Epithelial cell of esophagus (primary cell): ENCODE results near the gene RIMS1.
A peak's percentile ranks its signal among the peaks of the same experiment; 100 is the strongest.

ENCODE experiments used
- DNase-seq: peaks from one replicate; pipeline ENCODE4 v3.0.0; 2010; ENCODE audit warnings: low read depth
- H3K4me3 ChIP-seq: 2 replicates; pipeline ENCODE4 v1.5.1; 2011; ENCODE audit warnings: mild to moderate bottlenecking, low read length, control low read depth
- CTCF ChIP-seq: IDR thresholded peaks from 2 replicates; pipeline ENCODE4 v1.5.1; 2011; ENCODE audit warnings: low read depth, mild to moderate bottlenecking, low read length, control low read depth, inconsistent platforms; ENCODE audit not compliant: insufficient read depth; ENCODE audit errors: missing control alignments

The RIMS1 gene

GRCh38 chr6:72022830-72023229, 136.5 kb downstream of the RIMS1 start:
- DNase-seq, result no peak
- no peak for TF ChIP-seq CTCF
- H3K4me3 ChIP-seq, result no peak overlapping the region

- peak; percentile 83 for DNase-seq
- no peak for TF ChIP-seq CTCF
- no peak overlapping the region for H3K4me3 ChIP-seq
Measured at GRCh38 chr6:72031471-72031870, 145.1 kb downstream of the RIMS1 start.

GRCh38 chr6:72032086-72032485, 145.7 kb downstream of the RIMS1 start:
- DNase-seq, result peak; percentile 87
- no peak overlapping the region for H3K4me3 ChIP-seq
- TF ChIP-seq CTCF, result no peak

GRCh38 chr6:72035486-72035885, 149.1 kb downstream of the RIMS1 start:
- no peak overlapping the region for H3K4me3 ChIP-seq
- peak; percentile 53 for DNase-seq
- TF ChIP-seq CTCF, result no peak

GRCh38 chr6:72035966-72036365, 149.6 kb downstream of the RIMS1 start:
- no peak overlapping the region for H3K4me3 ChIP-seq
- DNase-seq, result peak; percentile 13
- TF ChIP-seq CTCF, result no peak

- H3K4me3 ChIP-seq, result no peak overlapping the region
- TF ChIP-seq CTCF, result no peak
- DNase-seq, result no peak
Measured at GRCh38 chr6:72037006-72037405, 150.7 kb downstream of the RIMS1 start.

- no peak for DNase-seq
- TF ChIP-seq CTCF, result no peak
- H3K4me3 ChIP-seq, result no peak overlapping the region
Measured at GRCh38 chr6:72040111-72040510, 153.8 kb downstream of the RIMS1 start.
